Trophoblast cell (in vitro differentiated cells and primary cell): ENCODE results near the gene KCTD7.
"Not testable (repeated sequence)": the region's sequence is repeated elsewhere in the genome, so short reads cannot be mapped to it uniquely, and the experiment has no call there.

Experiments used
- DNase-seq, 2 donors: peaks; one replicate each; pipeline ENCODE4 v3.0.0-alpha.2; 2016
- H2AFZ ChIP-seq: 2 replicates; pipeline ENCODE4 v1.6.1; 2013; ENCODE audit warnings: low read length, moderate library complexity, mild to moderate bottlenecking; ENCODE audit not compliant: insufficient read depth, poor library complexity
- H2AK5ac ChIP-seq: 2 replicates; pipeline ENCODE4 v1.6.1; 2013; ENCODE audit warnings: mild to moderate bottlenecking, low read length
- H2BK120ac ChIP-seq: 2 replicates; pipeline ENCODE4 v1.6.1; 2013; ENCODE audit warnings: low read length, mild to moderate bottlenecking, moderate library complexity; ENCODE audit not compliant: insufficient read depth, poor library complexity
- H2BK12ac ChIP-seq: 2 replicates; pipeline ENCODE4 v1.6.1; 2013; ENCODE audit warnings: mild to moderate bottlenecking, low read length, moderate library complexity
- H2BK5ac ChIP-seq: 2 replicates; pipeline ENCODE4 v1.6.1; 2013; ENCODE audit warnings: low read length, low read depth, moderate library complexity, mild to moderate bottlenecking; ENCODE audit not compliant: poor library complexity
- H3K14ac ChIP-seq: 2 replicates; pipeline ENCODE4 v1.6.1; 2013; ENCODE audit warnings: mild to moderate bottlenecking, low read length
- H3K18ac ChIP-seq: 2 replicates; pipeline ENCODE4 v1.6.1; 2013; ENCODE audit warnings: mild to moderate bottlenecking, low read length
- H3K23ac ChIP-seq: 2 replicates; pipeline ENCODE4 v1.6.1; 2013; ENCODE audit warnings: low read length
- H3K27ac ChIP-seq: 2 replicates; pipeline ENCODE4 v1.5.1; 2013; ENCODE audit warnings: low read depth, mild to moderate bottlenecking, inconsistent platforms, low read length, moderate library complexity
- H3K27me3 ChIP-seq: 2 replicates; pipeline ENCODE4 v1.6.1; 2013; ENCODE audit warnings: inconsistent platforms, mild to moderate bottlenecking, low read length, moderate library complexity; ENCODE audit not compliant: insufficient read depth
- H3K36me3 ChIP-seq, 2 experiments: 1 replicate in 1 of 2; 2 replicates in 1 of 2; pipeline ENCODE4 v1.6.1; 2013; ENCODE audit warnings: low read length in 2 of 2, mild to moderate bottlenecking in 2 of 2, moderate library complexity in 1 of 2; ENCODE audit not compliant: insufficient read depth in 2 of 2, control insufficient read depth in 1 of 2
- H3K4ac ChIP-seq: 2 replicates; pipeline ENCODE4 v1.6.1; 2013; ENCODE audit warnings: low read depth, mild to moderate bottlenecking, low read length, moderate library complexity
- H3K4me1 ChIP-seq, 2 experiments: 1 replicate in 1 of 2; 2 replicates in 1 of 2; pipeline ENCODE4 v1.6.1; 2013; ENCODE audit warnings: low read length in 2 of 2, mild to moderate bottlenecking in 2 of 2, moderate library complexity in 1 of 2; ENCODE audit not compliant: insufficient read depth in 2 of 2, control insufficient read depth in 1 of 2
- H3K4me2 ChIP-seq: 2 replicates; pipeline ENCODE4 v1.6.1; 2013; ENCODE audit warnings: inconsistent platforms, mild to moderate bottlenecking, low read length, moderate library complexity
- H3K4me3 ChIP-seq: 2 replicates; pipeline ENCODE4 v1.5.1; 2013; ENCODE audit warnings: mild to moderate bottlenecking, low read depth, low read length, inconsistent platforms
- H3K79me1 ChIP-seq: one replicate; pipeline ENCODE4 v1.6.1; 2013; ENCODE audit warnings: low read length
- H3K79me2 ChIP-seq: 2 replicates; pipeline ENCODE4 v1.6.1; 2013; ENCODE audit warnings: low read length, mild to moderate bottlenecking; ENCODE audit not compliant: control insufficient read depth, insufficient read depth, poor library complexity
- H3K9ac ChIP-seq: 2 replicates; pipeline ENCODE4 v1.6.1; 2013; ENCODE audit warnings: mild to moderate bottlenecking, low read length
- H3K9me3 ChIP-seq: 2 replicates; pipeline ENCODE4 v1.6.1; 2013; ENCODE audit warnings: low read depth, mild to moderate bottlenecking, control low read depth, inconsistent platforms, low read length; ENCODE audit not compliant: insufficient read depth
- H4K12ac ChIP-seq: 2 replicates; pipeline ENCODE4 v1.6.1; 2013; ENCODE audit warnings: low read depth, mild to moderate bottlenecking, low read length, moderate library complexity
- H4K8ac ChIP-seq: 2 replicates; pipeline ENCODE4 v1.6.1; 2013; ENCODE audit warnings: low read depth, mild to moderate bottlenecking, low read length, moderate library complexity
- H4K91ac ChIP-seq: one replicate; pipeline ENCODE4 v1.6.1; 2013; ENCODE audit warnings: low read depth, mild to moderate bottlenecking, low read length, moderate library complexity
- WGBS: extraction: QIAGEN DNeasy Blood & Tissue Kit; methylation state at CpG from one replicate; pipeline ENCODE4 v1.1.7; 2013; ENCODE audit warnings: missing lambda C conversion rate; ENCODE audit not compliant: insufficient read length, insufficient coverage; ENCODE audit errors: extremely low coverage; 5-methylcytosine and 5-hydroxymethylcytosine counted together

The KCTD7 gene

DNA sequence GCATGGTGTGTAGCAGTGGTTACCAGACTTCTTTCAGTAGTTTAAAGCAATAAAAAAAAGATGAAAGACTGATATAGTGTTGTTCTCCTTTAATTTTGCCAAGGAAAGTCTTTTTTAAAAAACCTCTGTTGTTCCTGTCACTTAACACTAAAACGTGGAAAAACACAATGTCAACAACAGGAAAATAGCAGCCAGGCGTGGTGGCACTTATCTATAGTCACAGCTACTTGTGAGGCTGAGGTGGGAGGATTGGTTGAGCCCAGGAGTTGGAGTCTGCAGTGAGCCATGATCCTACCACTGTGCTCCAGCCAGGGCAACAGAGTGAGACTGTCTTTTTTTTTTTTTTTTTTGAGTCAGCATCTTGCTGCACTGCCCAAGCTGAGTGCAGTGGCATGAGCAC, 42.8 kb downstream of the KCTD7 start:
- WGBS = no CpG with 5 or more reads among the region's 2 CpGs
- not testable (repeated sequence) for H2AK5ac ChIP-seq

DNA sequence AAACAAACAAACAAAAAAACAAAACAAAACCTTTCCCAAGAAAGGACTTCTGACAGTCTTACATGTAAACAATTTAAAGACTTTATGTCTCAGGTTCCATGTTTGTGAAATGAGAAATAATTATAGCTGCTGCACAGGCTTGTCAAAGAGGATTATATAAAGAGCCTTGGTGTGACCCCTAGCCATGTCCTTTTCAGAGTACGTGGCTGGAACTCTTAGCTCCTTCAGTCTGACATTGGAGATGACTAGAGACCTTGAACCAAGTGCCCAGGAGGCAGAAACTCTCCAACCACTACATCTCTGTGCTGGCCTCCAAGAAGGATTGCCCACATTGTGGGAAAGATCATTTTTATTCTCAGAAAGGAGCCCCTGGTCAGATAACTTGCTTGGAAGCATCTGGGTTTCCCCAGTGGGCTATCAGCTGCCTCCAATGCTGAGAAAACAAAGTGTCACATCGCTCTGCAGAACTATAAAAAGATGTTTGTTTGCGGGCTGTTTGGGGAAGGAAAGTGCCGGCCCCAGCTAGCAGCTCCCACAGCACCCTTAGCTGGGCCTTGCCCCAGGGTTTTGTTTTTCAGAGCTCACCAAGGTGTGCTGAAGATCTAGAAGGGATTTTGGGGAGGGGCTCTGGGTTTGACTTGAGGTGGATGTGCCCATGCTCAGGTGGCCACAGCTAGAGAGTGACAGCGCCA, 43.9 kb downstream of the KCTD7 start:
- not testable (repeated sequence) for H3K27ac ChIP-seq, H2BK12ac ChIP-seq
- no CpG with 5 or more reads among the region's 5 CpGs for WGBS

More for the DNA sequence above, 42.8 kb downstream of the KCTD7 start:
- H2BK120ac ChIP-seq, H3K4ac ChIP-seq, H3K4me2 ChIP-seq, H2BK5ac ChIP-seq, H4K8ac ChIP-seq, DNase-seq, H3K4me1 ChIP-seq, H4K91ac ChIP-seq, H3K9ac ChIP-seq, H3K14ac ChIP-seq, H3K4me3 ChIP-seq, H3K9me3 ChIP-seq, H3K79me2 ChIP-seq, H4K12ac ChIP-seq, H2AFZ ChIP-seq, H3K27ac ChIP-seq, H2BK12ac ChIP-seq, H3K18ac ChIP-seq, H3K23ac ChIP-seq, H3K27me3 ChIP-seq, H3K79me1 ChIP-seq: not testable (repeated sequence)
- H3K36me3 ChIP-seq = peaks cover 7 to 10% of the 10 kb centered on the region in 2 experiments

GRCh38 chr7:66673124-66673640, 44.5 kb downstream of the KCTD7 start:
- H3K36me3 ChIP-seq, H3K9me3 ChIP-seq, H4K8ac ChIP-seq, H3K79me1 ChIP-seq, H2BK120ac ChIP-seq, H3K4ac ChIP-seq, H3K4me2 ChIP-seq, H2BK12ac ChIP-seq, H3K14ac ChIP-seq, H4K91ac ChIP-seq, H3K27ac ChIP-seq, H3K4me3 ChIP-seq, H3K18ac ChIP-seq, H3K27me3 ChIP-seq, H2BK5ac ChIP-seq, H2AK5ac ChIP-seq, H3K79me2 ChIP-seq, H3K23ac ChIP-seq, H4K12ac ChIP-seq, DNase-seq, H2AFZ ChIP-seq, H3K9ac ChIP-seq, H3K4me1 ChIP-seq: not testable (repeated sequence)
- no CpG with 5 or more reads among the region's 7 CpGs for WGBS

More for the DNA sequence above, 43.9 kb downstream of the KCTD7 start:
- H4K8ac ChIP-seq, H3K4me3 ChIP-seq, H3K79me1 ChIP-seq, H2AK5ac ChIP-seq, H3K4me2 ChIP-seq, H2BK120ac ChIP-seq, H3K18ac ChIP-seq, H3K27me3 ChIP-seq, H3K4me1 ChIP-seq, H3K14ac ChIP-seq, H3K23ac ChIP-seq, H4K91ac ChIP-seq, H3K79me2 ChIP-seq, DNase-seq, H3K9me3 ChIP-seq, H3K9ac ChIP-seq, H3K4ac ChIP-seq, H2BK5ac ChIP-seq, H2AFZ ChIP-seq, H4K12ac ChIP-seq: not testable (repeated sequence)
- H3K36me3 ChIP-seq = peaks cover 5 to 10% of the 10 kb centered on the region in 2 experiments

GRCh38 chr7:66679633-66680244, 51.1 kb downstream of the KCTD7 start:
- H2BK12ac ChIP-seq = no peak overlapping the region
- H2AK5ac ChIP-seq = no peak overlapping the region
- no peak overlapping the region for H4K91ac ChIP-seq
- no peak overlapping the region for H2BK5ac ChIP-seq
- H2AFZ ChIP-seq = no peak overlapping the region
- H3K9ac ChIP-seq = no peak overlapping the region
- no peak for DNase-seq
- no peak overlapping the region for H4K12ac ChIP-seq
- no peak overlapping the region for H3K14ac ChIP-seq
- H3K23ac ChIP-seq = no peak overlapping the region
- H3K36me3 ChIP-seq = peaks cover 0 to 2% of the 10 kb centered on the region in 2 experiments
- no peak overlapping the region for H3K4me2 ChIP-seq
- peaks cover 14% of the 10 kb centered on the region for H3K79me1 ChIP-seq
- no peak overlapping the region for H3K4ac ChIP-seq
- H3K18ac ChIP-seq = no peak overlapping the region
- no peak overlapping the region for H3K4me3 ChIP-seq
- no peaks in the 10 kb centered on the region for H3K27me3 ChIP-seq
- peaks cover 14% of the 10 kb centered on the region for H3K79me2 ChIP-seq
- no peak overlapping the region for H3K27ac ChIP-seq
- H4K8ac ChIP-seq = no peak overlapping the region
- no peak overlapping the region for H2BK120ac ChIP-seq
- peaks cover 2% of the 10 kb centered on the region for H3K9me3 ChIP-seq
- H3K4me1 ChIP-seq = peaks cover 5 to 7% of the 10 kb centered on the region in 2 experiments
- WGBS = no CpG with 5 or more reads among the region's 3 CpGs
